Measurements from ENCODE around the gene KLHL21.
A peak's percentile ranks its signal among the peaks of the same experiment; 100 is the strongest.
"Not testable (repeated sequence)": the region's sequence is repeated elsewhere in the genome, so short reads cannot be mapped to it uniquely, and the experiment has no call there.

Gene KLHL21

DNA sequence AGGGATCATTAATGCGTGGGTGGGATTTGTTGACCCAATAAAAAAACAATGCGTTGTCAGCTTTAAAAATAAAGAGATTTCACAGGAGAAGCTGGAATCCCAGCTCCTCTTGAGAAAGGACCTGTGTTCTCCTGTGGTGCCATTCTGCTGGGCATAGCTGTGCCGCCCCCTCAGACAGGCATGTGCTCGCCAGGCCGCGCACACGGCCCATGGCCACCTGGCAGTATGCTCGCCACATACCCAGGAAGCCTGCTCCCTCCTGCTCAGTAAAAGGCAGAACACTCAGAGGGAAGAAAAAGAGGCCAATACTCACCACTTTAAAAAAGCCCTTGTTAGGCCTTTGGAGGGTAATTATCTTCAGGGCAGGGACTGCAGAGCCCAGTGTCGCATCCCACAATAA lies 35.1 kb upstream of the KLHL21 start:
- DNase-seq (ENCODE audit: extremely low read depth, low read depth) = no peak
- TF ChIP-seq, protein P1, sequence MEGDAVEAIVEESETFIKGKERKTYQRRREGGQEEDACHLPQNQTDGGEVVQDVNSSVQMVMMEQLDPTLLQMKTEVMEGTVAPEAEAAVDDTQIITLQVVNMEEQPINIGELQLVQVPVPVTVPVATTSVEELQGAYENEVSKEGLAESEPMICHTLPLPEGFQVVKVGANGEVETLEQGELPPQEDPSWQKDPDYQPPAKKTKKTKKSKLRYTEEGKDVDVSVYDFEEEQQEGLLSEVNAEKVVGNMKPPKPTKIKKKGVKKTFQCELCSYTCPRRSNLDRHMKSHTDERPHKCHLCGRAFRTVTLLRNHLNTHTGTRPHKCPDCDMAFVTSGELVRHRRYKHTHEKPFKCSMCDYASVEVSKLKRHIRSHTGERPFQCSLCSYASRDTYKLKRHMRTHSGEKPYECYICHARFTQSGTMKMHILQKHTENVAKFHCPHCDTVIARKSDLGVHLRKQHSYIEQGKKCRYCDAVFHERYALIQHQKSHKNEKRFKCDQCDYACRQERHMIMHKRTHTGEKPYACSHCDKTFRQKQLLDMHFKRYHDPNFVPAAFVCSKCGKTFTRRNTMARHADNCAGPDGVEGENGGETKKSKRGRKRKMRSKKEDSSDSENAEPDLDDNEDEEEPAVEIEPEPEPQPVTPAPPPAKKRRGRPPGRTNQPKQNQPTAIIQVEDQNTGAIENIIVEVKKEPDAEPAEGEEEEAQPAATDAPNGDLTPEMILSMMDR (IDR thresholded peaks at IDR 0.05; ENCODE audit: low read depth, low read length) = no peak

DNA sequence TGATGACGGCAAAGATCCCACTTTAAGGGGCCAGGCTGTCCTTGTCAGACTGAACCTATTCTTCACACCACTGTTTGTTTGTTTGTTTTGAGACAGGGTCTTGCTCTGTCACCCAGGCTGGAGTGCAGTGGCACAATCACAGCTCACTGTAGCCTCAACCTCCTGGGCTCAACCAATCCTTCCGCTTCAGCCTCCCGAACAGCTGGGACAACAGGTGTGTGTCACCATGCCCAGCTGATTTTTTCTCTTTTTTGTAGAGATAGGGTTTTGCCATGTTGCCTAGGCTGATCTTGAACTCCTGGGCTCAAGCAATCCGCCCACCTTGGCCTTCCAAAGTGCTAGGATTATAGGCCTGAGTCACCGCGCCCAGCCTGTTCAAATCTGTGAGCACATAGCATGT lies 34.1 kb upstream of the KLHL21 start:
- not testable (repeated sequence) for DNase-seq (ENCODE audit: extremely low read depth, low read depth)

GRCh38 chr1:6635910-6636760 lies 33.5 kb upstream of the KLHL21 start:
- TF ChIP-seq, protein P1 (IDR thresholded peaks at IDR 0.05; ENCODE audit: low read depth, low read length) = peak; percentile 2; the same call in 1 of the 2 replicates
- DNase-seq (ENCODE audit: extremely low read depth, low read depth) = no peak

DNA sequence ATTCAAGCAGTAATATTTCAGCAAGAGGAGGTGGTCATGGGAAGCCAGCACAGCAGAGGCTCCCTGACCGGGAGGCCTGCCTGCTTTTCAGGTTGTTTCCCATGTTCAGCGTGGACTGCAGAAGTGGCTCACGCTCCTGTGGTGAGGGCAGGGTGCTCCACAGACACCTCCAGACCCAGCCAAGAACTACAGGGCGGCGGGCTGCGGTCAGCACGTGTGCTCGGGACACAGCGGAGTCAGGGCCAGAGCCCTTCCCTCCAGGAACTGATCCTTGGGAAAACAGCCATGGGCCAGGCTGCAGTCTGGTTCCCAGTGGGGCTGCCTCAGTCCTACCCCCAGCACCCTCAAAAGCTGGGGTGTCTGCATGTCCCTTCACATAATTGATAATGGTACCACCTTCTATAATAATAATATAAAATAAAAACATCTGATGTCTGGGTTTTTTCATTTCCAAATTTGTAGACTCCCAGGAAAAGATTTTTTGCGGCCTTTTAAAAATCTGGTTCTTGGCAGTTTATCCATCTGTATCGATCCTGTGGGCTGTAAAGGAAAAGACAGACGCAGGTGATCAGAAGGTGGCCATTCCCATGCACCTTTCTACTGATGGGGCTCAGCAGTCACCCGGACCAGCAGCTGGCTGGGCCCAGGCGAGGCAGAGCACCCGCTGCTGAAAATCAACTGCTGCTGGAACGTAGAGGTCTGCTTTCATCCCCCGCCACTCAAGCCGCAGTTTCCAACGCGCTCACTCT lies 32.7 kb upstream of the KLHL21 start:
- DNase-seq (ENCODE audit: extremely low read depth, low read depth) = no peak

DNA sequence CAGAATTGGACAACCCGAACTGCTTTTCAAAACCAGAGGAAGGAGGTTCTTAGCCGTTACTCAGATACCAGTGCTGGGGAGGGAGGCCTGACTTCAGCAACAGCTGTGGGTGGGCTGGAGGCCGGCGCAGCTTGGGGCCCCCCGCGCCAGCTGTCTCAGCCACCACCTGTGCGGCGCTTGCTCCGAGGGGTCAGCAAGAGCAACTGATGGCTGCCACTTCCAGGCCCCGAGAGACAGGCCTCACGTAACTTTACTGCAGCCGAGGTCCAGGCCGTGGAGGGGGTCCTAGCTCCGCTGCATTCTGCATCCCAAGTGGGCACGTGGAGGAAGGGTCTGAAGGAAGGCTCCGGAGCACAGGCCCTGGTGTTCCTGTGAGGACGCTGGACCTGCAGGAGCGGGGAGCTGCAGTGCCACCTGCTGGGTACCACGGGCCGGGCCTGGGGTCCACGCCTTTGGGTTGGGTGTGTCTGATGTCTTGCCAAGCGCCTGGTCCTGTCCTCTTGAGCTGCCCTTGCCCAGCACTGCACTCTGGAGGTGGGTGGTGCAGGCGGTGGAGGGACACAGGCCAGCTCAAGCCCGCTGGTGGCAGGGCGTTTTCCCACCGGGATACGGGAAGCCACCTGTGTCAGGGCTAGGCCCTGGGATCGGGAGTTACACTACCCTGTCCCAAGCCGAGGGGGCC lies 31.8 kb upstream of the KLHL21 start:
- TF ChIP-seq, protein P1 (IDR thresholded peaks at IDR 0.05; ENCODE audit: low read depth, low read length) = peak; percentile 35
- no peak for DNase-seq (ENCODE audit: extremely low read depth, low read depth)

More for the DNA sequence above, 32.7 kb upstream of the KLHL21 start:
- TF ChIP-seq, protein P1 (IDR thresholded peaks at IDR 0.05; ENCODE audit: low read depth, low read length) = no peak

DNA sequence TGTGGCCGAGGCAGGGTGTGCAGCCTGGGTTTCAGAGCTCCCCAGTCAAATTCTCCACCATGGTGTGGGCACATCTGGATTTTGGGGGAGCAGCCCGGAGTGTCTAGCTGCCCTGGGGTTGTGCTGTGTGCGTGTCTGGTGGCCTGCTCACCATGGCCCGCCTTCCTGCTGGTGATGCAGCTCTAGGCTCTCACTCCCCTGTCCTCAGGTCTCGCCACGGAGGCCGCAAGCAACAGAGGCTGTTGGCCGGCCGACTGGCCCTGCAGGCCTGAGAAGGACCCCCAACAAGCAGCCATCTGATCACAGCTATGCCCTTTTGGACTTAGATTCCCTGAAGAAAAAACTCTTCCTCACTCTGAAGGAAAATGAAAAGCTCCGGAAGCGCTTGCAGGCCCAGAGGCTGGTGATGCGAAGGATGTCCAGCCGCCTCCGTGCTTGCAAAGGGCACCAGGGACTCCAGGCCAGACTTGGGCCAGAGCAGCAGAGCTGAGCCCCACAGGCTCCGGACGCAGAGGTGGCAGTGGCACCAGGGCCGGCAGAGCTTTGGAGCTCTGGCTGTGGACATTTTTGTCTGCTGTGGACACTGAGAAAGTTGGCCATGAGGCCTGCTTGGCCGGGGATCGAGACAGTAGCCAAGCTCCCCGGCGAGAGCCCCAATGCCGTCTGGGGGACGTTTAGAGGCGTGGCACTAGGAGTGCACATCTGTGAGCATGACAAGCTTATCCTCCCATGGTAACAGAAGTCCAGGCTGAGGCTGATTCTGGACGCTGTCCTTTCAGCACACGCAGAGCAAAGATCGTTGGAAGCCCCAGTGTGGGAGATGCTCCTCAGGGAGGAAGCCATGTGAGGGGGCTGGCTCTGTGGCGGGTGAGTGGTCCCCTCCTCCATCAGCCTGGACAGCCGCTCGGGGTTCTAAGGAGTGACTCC lies 30.2 kb upstream of the KLHL21 start:
- TF ChIP-seq, protein P1 (IDR thresholded peaks at IDR 0.05; ENCODE audit: low read depth, low read length) = no peak
- DNase-seq (ENCODE audit: extremely low read depth, low read depth) = no peak

DNA sequence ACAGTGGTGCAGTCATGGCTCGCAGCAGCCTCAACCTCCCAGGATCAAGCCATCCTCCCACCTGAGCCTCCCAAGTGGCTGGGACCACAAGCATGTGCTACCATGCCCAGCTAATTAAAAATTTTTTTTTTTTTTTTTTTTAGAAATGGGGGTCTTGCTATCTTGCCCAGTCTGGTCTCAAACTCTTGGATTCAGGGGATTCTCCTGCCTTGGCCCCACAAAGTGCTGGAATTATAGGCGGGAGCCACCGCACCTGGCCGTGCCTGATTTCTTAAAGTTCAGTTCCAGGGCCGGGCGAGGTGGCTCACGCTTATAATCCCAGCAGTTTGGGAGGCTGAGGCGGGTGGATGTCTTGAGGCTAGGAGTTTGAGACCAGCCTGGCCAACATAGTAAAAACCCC lies 28.4 kb upstream of the KLHL21 start:
- TF ChIP-seq, protein P1 (IDR thresholded peaks at IDR 0.05; ENCODE audit: low read depth, low read length) = no peak
- no peak for DNase-seq (ENCODE audit: extremely low read depth, low read depth)
